GM18909 (cell line): Measurements from ENCODE around the gene MYLK.

Source experiments
- ATAC-seq: cut with Tn5 transposase; IDR thresholded peaks from one replicate; pipeline ENCODE4 v1.9.1; 2021; ENCODE audit warnings: mild to moderate bottlenecking; ENCODE audit not compliant: unreplicated experiment, poor library complexity

MYLK gene

DNA sequence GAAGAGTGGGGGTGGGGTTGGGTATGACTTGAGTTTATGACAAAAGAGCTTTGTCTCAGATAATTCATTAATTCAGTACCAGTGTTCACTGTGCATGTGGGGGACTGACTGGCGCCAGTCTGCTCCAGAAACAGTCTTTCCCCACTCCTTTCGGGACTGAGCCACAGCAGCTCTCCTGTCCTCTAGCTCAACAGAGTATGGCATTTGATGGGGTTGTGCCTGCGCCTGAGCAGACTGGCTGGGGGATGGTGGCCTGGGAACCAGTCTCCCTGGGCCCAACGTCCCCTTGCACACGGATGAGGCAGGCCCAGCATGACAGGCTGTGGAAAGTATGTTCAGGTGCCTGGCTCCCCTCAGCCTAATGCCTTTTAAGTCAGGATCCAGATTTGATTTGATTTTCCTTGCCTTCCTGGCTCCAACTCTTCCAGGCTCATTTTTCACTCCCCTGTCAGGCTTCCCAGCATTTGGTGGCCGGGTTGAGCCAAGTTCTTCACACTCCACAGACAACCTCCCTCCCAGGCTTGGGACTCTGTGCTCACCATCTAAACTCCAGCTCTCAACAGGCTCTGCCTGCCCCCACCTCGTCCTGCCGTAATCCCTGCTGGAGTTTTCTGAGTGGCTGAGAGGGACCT is 105.0 kb downstream of the MYLK start:
- no peak for ATAC-seq

- no peak for ATAC-seq
Measured at GRCh38 chr3:123778525-123778924, 105.6 kb downstream of the MYLK start.

GRCh38 chr3:123776071-123776782 is 107.9 kb downstream of the MYLK start:
- ATAC-seq, result no peak

GRCh38 chr3:123774474-123774873 is 109.7 kb downstream of the MYLK start:
- ATAC-seq, result no peak

GRCh38 chr3:123773681-123774431 is 110.3 kb downstream of the MYLK start:
- no peak for ATAC-seq

DNA sequence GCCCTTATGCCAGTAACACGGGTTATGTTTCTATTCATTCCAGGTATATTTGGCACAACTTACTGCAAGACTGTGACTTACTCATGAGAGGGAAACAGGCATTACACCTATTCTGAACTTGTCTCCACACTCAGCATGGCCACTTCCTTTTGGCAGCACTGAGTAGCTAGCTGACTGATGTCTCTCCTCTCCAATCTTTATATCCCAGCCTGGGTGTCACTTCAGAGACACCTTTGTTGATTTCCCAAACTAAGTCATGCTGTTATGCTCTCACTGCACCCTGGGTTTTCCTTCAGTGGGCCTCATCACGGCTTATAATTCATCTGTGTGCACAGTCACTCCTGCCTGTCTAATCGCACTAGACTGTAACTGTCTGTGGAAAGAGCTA is 114.8 kb downstream of the MYLK start:
- ATAC-seq, result no peak

- no peak for ATAC-seq
Measured at GRCh38 chr3:123768480-123769355, 115.4 kb downstream of the MYLK start.

- no peak for ATAC-seq
Measured at GRCh38 chr3:123767564-123768292, 116.4 kb downstream of the MYLK start.

DNA sequence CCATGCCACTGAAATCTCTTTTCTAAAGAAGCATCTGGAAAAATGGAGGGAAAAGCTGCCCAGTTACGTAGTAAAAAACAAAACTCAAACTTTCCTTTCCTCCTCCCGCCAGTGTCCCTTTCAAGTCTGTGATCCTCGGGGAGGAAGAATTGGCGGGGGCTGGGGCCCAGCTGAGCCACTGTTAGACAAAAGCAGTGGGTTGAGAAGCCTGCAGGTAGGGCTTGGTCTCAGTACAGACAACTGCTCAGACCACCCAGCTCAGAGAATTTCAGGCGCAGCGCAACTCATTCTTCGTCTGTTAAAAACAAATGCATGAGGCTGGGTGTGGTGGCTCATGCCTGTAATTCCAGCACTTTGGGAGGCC is 117.1 kb downstream of the MYLK start:
- ATAC-seq, result no peak

DNA sequence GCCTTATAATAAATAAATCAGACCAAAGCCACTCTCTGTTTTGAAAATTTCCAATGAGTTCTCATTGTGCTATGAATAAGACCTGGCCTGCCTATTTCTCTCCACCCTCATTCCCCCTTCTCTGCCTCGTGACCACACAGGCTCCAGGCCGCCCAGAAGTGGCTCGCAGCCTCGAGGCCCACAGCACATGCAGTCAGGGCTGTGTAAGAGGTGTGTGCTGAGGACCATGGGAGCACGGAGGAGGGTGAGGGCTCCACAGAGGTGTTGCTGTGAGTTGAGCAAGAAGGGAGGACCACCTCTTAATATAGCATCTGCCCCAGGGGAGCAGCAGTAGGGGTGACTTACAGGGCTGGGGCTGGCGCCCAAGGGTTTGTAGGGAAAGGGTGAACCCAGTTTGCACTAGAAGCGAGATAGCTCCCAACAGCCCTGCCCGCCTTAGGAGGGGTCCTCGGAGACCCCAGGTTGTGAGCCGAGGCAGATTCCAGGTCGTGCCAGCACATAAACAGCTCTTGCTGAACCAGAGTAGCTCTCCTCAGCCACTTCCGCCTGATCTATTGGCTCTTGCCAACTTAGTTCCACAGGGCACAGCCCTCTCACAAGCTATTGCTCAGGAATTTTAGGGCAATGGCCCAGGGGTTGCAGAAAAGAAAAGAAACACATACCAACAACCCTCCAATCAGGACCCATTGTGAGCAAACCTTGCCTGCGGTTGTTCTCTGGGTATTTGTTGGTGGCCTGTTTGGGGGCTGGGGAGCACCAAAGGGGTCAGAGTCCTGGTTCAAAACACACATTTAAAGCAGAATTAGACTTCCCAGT is 117.7 kb downstream of the MYLK start:
- no peak for ATAC-seq

DNA sequence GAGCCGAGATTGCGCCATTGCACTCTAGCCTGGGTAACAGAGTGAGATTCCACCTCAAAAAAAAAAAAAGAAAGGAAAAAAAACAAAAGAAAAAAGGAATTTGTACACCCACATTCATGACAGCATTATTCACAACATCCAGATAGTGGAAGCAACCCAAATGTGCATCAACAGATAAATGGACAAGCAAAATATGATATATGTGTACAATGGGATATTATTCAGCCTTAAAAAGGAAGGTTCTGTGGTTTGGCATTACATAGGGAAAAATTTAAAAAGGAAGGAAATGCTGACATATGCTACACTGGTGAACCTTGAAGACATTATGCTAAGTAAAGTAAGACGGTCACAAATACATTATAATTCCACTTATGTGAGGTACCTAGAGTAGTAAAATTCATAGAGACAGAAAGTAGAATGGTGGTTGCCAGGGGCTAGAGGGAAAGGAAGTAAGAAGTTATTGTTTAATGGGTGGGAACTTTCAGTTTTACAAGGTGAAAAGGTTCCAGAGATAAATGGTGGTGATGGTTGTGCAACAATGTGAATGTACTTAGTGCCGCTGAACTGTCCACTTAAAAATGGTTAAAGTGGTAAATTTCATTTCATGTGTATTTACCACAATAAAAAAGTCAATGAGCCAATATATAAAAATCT is 118.5 kb downstream of the MYLK start:
- ATAC-seq, result peak; percentile 70

GRCh38 chr3:123764647-123765046 is 119.5 kb downstream of the MYLK start:
- no peak for ATAC-seq

- ATAC-seq, result no peak
Measured at GRCh38 chr3:123762805-123763204, 121.3 kb downstream of the MYLK start.

DNA sequence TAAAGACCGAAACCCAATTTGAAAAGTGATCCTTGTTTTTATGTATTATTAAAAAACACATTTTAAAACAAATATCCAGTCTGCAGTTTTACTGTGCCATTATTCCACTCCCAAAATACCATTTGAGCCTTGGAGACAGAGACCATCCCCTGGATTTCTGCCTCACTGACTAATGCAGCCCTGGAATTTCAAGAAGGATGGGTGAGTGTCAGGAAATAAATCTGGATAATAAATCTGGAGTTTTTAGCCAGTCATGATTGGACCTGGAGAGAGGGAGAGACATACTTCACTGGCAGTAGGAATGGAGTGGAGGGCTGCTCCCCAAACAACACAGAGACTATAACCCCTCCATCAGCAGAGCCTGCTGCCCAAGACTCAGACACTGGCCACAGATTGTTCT is 123.3 kb downstream of the MYLK start:
- no peak for ATAC-seq

GRCh38 chr3:123759871-123760270 is 124.3 kb downstream of the MYLK start:
- ATAC-seq, result no peak

- no peak for ATAC-seq
Measured at GRCh38 chr3:123759311-123759710, 124.8 kb downstream of the MYLK start.

DNA sequence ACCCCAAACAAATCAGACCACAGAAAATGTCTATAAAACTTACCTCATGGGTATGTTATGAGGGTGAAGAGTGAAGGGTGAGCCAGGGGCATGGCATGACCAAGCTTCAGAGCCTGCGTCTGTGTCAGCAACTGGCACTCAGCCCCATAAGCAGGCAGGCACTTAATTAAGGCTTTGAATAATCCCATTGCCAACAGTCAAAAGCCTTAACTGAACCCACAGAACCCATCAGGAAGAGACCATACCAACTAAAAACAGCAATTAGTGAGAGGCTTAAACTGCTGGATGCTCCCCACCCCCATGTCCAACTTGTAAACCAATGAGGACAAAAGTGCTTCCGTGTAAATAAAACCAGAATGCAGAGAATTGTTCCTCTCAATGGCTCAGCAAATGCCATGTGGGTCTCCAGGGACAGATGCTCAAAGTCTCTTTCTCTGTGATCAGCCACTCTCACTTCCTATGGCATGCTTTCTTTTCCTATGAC is 126.0 kb downstream of the MYLK start:
- no peak for ATAC-seq

DNA sequence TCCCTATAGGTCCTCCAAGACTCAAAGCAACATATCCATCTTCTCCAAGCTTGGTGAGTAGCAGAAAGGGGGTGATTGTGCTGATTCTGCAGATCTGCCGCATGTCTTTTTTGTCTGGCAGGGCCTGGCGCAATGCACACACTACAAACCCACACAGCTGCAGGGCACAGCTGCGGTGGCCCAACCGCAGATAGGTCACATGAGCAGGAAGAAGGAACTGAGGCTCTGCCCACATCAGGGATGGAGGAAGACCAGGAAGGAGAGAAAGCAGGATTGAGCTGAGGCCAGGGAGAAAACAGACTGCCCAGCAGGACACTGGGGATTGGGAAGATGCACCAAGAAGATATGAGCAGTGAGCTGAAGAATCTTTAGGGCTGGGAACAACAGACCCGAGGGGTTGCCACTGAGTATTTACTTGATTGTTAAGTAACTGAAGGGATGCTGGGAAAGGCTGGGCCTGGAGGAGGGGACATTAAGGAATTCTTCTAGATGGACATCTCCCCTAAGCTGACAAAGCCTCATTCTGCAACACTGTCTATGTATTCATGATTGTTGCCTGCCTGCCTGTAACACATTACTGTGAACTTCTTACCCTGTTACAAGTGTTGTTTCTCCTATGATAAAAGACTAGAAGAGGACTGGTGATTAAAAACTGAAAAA is 126.7 kb downstream of the MYLK start:
- ATAC-seq, result peak; percentile 47
